Loucy (cell line): Measurements from ENCODE around the gene TCOF1.

ENCODE experiments used
- H2AFZ ChIP-seq: fragments of 200-600 bp; sonication (generic); 2 replicates; pipeline ENCODE4 v1.6.0; 2016; ENCODE audit warnings: antibody characterized with exemption, mild to moderate bottlenecking, low read length, moderate library complexity
- H3F3A ChIP-seq: fragments of 200-600 bp; 2 replicates; pipeline ENCODE4 v1.6.0; 2016; ENCODE audit warnings: antibody characterized with exemption, low read depth, mild to moderate bottlenecking
- H3K27me3 ChIP-seq: fragments of 200-600 bp; sonication (generic); 2 replicates; pipeline ENCODE4 v1.6.1; 2014; ENCODE audit warnings: low read length, mild to moderate bottlenecking; ENCODE audit not compliant: insufficient read depth, poor library complexity, severe bottlenecking
- H3K36me3 ChIP-seq: fragments of 200-600 bp; sonication (generic); 2 replicates; pipeline ENCODE4 v1.6.1; 2016; ENCODE audit warnings: low read length; ENCODE audit not compliant: insufficient read depth
- H3K4me1 ChIP-seq: fragments of 200-600 bp; sonication (generic); 2 replicates; pipeline ENCODE4 v1.5.1; 2014; ENCODE audit warnings: low read length, mild to moderate bottlenecking; ENCODE audit not compliant: insufficient read depth, poor library complexity, severe bottlenecking
- H3K4me2 ChIP-seq: fragments of 200-600 bp; sonication (generic); 2 replicates; pipeline ENCODE4 v1.6.0; 2014; ENCODE audit warnings: antibody characterized with exemption, low read length, low read depth, mild to moderate bottlenecking; ENCODE audit not compliant: poor library complexity, severe bottlenecking
- H3K4me3 ChIP-seq: fragments of 200-600 bp; sonication (generic); 2 replicates; pipeline ENCODE4 v1.5.1; 2014; ENCODE audit warnings: low read length, mild to moderate bottlenecking, mixed read lengths; ENCODE audit not compliant: poor library complexity, severe bottlenecking
- H3K79me2 ChIP-seq: fragments of 200-600 bp; sonication (generic); 2 replicates; pipeline ENCODE4 v1.6.1; 2014; ENCODE audit warnings: low read length; ENCODE audit not compliant: insufficient read depth
- H3K9ac ChIP-seq: fragments of 200-600 bp; sonication (generic); 2 replicates; pipeline ENCODE4 v1.6.0; 2014; ENCODE audit warnings: mild to moderate bottlenecking, low read depth, low read length, moderate library complexity; ENCODE audit not compliant: poor library complexity, severe bottlenecking
- H3K9me2 ChIP-seq: fragments of 200-600 bp; sonication (generic); replicated peaks from 2 replicates; pipeline ENCODE4 v1.6.1; 2016; ENCODE audit warnings: low read depth, low read length, mixed read lengths
- H3K9me3 ChIP-seq: fragments of 200-600 bp; sonication (generic); 2 replicates; pipeline ENCODE4 v1.6.1; 2014; ENCODE audit warnings: mild to moderate bottlenecking, antibody characterized with exemption, low read length, low read depth; ENCODE audit not compliant: insufficient read depth
- H4K20me1 ChIP-seq: fragments of 200-600 bp; sonication (generic); 2 replicates; pipeline ENCODE4 v1.6.0; 2014; ENCODE audit warnings: antibody characterized with exemption, low read length, mild to moderate bottlenecking; ENCODE audit not compliant: insufficient read depth, poor library complexity, severe bottlenecking
- CTCF ChIP-seq: fragments of 200-600 bp; sonication (generic); conservative IDR thresholded peaks from 2 replicates; pipeline ENCODE4 v1.5.1; 2014; ENCODE audit warnings: mild to moderate bottlenecking, antibody characterized with exemption, low read length
- EZH2phosphoT487 ChIP-seq: fragments of 200-600 bp; IDR thresholded peaks from 2 replicates; pipeline ENCODE4 v1.6.1; 2018; ENCODE audit warnings: antibody characterized with exemption, mild to moderate bottlenecking, moderate library complexity, borderline replicate concordance

TCOF1 gene

DNA sequence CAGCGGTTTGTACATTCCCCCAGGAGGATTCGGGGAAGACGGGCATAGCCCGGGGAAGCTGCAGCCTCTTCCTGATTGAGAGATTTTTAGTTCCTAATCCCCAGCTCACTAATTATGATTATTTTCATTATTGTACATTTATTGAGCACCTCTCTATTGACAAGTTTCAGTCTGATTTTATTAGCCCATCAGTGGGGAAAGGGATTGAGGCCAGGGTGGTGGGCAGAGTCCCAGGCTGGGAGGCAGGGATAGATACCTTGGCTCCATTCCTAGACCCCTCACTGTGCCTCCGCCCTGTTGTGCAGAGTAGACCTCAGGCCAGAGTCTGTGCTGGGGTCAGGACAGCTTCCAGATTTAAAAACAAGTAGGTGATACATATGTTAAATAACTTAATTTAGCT lies 27.2 kb downstream of the TCOF1 start:
- Histone ChIP-seq H3K4me3 (no peak overlapping the region), H3K9me2 (no peaks in the 10 kb centered on the region), H3K79me2 (no peaks in the 10 kb centered on the region), H3K9me3 (no peaks in the 10 kb centered on the region), H3K4me2 (no peak overlapping the region), H4K20me1 (no peaks in the 10 kb centered on the region), H2AFZ (no peak overlapping the region), H3K27me3 (no peaks in the 10 kb centered on the region), H3K36me3 (peaks cover 94% of the 10 kb centered on the region), H3K9ac (no peak overlapping the region), H3K4me1 (no peaks in the 10 kb centered on the region), H3F3A (no peaks in the 10 kb centered on the region)
- TF ChIP-seq EZH2phosphoT487 (no peak), CTCF (no peak)

DNA sequence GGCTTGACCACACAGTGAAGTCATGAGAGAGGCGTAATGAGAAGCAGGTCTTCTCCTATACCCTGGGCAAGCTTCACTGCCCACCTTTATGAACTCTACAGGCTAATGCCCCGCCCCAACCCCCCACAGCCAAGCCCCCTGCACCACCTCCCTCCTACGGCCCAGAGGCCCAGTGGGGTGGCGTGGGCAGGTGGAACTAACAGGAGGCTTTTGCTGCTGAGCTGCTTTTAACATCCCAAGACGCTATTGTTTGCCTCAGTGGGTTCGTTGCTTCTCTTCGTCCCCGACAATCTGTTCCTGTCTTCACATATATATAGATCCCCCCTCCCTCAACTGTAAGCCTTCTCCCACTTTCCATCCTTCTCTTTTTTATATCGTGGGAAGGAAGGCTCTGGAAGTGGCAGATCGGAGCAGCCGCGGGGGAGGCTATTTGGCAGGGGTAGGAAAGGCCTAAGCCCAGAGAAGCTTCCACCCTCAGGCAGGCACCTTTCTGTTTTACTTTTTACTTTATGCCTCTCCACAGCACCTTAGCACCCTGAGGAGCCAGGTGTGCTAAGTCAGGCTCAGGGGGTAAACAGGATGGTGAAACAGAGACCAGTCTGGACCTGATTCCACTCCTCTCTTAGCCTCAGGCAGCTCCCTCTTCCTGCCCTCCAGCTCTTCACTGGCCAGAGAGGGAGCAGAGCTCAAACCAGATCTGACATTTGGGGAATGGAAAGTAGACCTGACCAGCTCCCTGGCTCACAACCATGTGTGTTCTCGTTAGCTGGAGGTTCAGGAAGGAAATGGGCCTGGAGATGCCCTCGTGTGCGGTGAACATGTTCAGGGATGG lies 28.7 kb downstream of the TCOF1 start:
- peaks cover 97% of the 10 kb centered on the region for H3K36me3 ChIP-seq
- no peak overlapping the region for H2AFZ ChIP-seq
- no peak for TF ChIP-seq EZH2phosphoT487
- no peak for TF ChIP-seq CTCF
- H3K79me2 ChIP-seq: no peaks in the 10 kb centered on the region
- no peaks in the 10 kb centered on the region for H3K4me1 ChIP-seq
- no peaks in the 10 kb centered on the region for H3K9me3 ChIP-seq
- no peak overlapping the region for H3K9ac ChIP-seq
- no peaks in the 10 kb centered on the region for H4K20me1 ChIP-seq
- H3K9me2 ChIP-seq: no peaks in the 10 kb centered on the region
- H3K4me3 ChIP-seq: no peak overlapping the region
- H3F3A ChIP-seq: no peaks in the 10 kb centered on the region
- H3K27me3 ChIP-seq: no peaks in the 10 kb centered on the region
- H3K4me2 ChIP-seq: no peak overlapping the region

GRCh38 chr5:150389531-150390266 lies 32.2 kb downstream of the TCOF1 start:
- TF ChIP-seq CTCF (no peak), EZH2phosphoT487 (no peak)
- Histone ChIP-seq H3K9ac (no peak overlapping the region), H2AFZ (no peak overlapping the region), H3K9me3 (no peaks in the 10 kb centered on the region), H3K4me3 (no peak overlapping the region), H3K4me1 (no peaks in the 10 kb centered on the region), H3K9me2 (no peaks in the 10 kb centered on the region), H4K20me1 (no peaks in the 10 kb centered on the region), H3K27me3 (no peaks in the 10 kb centered on the region), H3K4me2 (no peak overlapping the region), H3K36me3 (peaks cover 95% of the 10 kb centered on the region), H3F3A (no peaks in the 10 kb centered on the region), H3K79me2 (no peaks in the 10 kb centered on the region)
